Fibroblast of skin of right quadriceps (primary cell): ENCODE data around the gene AGPAT1.
"Not testable (repeated sequence)": the region's sequence is repeated elsewhere in the genome, so short reads cannot be mapped to it uniquely, and the experiment has no call there.

Experiments used
- DNase-seq: peaks from one replicate; pipeline ENCODE4 v3.0.0-alpha.2; 2013

Gene AGPAT1, protein sequence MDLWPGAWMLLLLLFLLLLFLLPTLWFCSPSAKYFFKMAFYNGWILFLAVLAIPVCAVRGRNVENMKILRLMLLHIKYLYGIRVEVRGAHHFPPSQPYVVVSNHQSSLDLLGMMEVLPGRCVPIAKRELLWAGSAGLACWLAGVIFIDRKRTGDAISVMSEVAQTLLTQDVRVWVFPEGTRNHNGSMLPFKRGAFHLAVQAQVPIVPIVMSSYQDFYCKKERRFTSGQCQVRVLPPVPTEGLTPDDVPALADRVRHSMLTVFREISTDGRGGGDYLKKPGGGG

DNA sequence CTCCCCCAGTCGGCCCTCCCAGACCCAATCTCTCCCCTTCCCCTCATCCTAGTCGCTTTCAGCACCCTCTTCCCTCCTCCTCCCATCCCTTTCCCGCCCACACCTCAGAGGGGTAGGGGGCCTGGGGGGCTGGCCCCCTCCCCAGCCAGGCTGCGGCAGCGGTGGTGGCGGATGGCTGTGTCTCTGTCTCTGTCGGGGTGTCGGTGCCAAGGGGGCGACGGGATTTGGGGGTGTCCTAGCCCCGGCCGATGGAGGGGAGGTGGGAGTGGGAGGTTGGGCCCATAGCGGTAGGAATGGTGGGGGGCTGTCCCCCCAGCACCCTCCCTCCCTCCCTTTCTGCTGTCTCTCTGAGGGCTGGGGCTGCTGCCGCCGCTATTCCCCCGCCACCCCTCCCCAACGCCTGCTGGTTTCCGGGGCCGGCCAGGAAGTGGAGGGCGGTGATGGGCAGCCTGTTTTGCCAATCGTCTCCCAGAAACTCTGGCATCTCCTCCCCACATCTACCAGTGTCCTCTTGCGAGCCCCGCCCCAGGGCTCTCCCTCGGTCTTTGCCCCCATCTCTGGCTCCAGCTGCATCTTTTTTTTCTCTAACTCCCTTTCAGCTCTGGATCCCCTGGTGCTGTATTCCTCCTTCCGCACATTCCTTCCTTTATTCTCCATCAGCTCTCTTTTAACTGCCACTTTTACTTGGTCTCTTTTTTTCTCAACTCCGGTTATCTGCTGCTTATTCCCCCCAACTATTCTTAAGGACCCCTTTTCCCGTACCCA lies at the start of gene AGPAT1:
AGPAT1 (minus strand) TSS at position 374 of the 765 bp plus-strand sequence. CDS start 4,588 bp downstream, outside the sequence.
- peak; percentile 98 for DNase-seq

DNA sequence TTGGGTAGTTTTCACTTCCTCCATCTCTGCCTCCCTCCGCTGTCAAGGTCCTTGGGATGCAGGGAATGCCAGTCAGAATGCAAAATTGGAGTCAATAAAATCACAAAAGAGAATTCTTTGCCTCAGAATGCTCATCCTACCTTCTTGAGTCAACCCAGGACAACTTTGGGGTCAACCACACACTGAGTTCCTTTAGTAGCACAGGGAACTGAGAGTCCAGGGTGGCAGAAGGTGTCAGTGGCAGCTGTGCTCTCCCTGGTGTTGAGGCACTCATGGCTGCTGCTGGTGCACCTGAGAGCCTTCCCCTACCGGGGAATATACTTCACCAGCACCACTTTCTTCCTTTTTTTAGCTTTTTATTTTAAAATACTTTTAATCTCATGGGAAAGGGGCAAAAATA lies 48.8 kb upstream of the AGPAT1 start:
- no peak for DNase-seq

DNA sequence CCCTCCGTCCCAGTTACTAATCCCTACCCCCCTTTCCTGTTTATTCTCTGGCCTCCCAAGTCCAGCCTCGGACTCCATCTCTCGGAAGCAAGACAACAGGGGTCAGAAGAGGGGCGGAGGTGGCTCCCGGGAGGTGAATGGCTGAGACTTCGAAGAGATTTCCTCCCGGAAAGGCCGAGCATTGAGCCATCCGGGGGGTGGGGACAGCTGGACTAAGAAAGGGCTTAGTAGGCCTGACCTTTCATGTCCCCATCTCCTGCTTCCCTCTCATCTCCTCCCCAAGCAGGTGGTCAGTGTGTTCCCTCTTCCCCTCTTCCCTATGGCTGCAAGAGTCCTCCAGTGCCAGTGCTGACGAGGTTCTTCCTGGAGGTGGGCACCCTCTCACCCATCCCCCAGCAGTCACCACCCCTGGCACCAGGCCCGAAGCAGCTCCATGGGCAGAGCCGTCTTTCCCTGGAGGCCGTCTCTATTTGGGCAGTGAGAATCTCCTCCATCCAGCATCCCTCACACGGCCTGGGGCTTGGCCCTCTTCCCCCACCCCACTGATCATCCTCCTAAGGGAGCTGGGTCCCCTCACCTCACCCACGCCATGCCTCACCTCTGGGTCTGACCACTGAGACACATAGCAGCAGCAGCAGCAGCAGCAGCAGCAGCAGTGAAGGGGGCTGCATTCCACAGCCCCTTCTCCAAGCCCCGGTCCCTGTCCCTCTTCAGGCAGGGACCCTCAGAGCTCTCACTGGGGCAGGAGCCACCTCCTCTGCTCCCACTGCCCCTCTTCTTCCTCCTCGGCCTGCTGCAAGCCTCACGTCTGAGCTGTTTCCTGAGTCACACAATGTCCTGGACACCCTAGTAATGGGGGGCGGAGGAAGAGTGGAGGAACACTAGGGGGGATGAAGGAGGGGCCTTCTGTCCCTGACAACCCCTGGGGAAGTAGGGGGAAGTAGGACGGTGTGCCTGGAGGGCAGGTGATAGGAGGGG lies 47.7 kb upstream of the AGPAT1 start, which contains the start of gene NOTCH4:
NOTCH4 (minus strand) TSS at position 810 of the 978 bp plus-strand sequence; CDS start at position 671, 139 bp downstream.
- DNase-seq: no peak

DNA sequence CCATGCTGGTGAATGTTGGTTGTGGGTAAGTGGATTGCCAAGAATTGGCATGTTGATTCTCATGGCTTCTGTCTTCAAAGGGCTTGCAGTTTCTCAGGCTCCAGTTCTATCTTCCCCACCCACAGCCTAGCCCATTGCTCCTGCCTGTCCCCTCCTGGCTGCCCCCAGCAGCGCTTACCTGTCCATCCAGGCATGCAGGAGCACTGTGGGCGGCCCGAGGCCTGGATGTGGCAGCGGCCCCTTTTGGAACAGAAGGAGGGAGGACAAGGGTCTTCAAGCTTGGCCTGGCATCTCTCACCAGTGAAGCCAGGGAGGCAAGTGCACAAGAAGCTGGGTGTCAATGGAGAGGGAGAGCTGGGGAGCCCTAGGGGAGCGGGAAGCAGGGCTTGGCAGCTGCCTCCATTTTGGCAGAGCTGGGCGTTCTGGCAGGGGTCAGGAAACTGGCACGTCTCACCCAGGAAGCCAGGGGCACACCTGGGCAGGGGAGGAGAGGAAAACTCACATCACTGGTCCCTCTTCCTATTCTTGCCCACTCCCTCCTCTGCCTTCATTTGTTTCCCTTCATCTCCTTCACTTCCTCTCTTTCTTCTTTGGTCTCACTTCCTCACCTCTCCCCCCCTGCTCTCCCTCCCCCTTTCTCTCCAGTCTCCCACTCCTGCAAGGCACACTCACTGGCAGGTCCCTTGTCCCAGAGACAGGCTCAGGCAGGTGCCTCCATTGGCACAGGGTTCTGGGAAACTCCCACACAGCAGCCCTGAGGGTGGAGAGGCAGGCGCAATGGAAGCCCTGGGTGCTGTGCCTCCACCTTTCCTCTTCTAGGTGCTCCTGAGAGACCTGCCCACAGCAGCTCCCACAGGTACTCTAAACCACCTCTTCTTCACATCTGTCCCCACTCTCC lies 46.7 kb upstream of the AGPAT1 start:
- no peak for DNase-seq

DNA sequence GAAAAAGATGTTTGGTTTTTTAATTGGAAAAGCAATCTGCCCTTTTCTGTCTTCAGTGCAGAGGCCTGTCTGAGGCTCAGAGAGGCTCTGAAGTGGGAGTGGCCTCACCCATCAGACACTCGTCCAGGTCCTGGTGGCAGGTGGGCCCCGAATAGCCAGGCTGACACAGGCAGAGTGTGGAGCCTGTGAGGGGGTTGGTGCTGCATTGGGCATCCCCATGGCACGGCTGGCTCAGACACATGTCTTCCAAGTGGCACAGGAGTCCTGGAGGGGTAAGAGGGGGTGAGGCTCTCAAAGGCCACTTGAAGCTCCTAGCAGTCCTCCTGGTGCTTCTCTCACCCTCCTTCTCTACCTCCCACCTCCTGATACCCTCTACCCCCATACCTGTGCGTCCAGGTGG lies 44.1 kb upstream of the AGPAT1 start:
- no peak for DNase-seq

DNA sequence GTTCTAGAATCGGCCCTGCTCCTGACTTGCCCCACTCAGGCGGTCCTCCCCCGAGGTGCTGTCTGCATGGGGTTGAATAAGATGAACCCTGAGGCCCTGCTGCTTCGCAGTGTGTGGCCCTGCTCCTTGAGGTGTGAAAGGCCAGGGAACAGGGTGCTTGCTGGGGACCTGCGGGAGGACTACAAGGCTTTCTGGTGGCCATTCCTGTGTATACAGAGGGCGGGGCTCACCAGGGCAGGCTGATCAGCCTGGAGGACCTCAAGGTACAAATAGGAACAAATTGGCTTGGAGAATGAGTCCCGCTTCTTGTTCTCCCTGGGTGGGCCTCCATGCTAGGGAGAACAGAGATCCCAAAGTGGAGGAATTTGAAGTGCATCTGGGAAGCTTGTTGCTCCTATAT lies 42.3 kb upstream of the AGPAT1 start:
- no peak for DNase-seq

DNA sequence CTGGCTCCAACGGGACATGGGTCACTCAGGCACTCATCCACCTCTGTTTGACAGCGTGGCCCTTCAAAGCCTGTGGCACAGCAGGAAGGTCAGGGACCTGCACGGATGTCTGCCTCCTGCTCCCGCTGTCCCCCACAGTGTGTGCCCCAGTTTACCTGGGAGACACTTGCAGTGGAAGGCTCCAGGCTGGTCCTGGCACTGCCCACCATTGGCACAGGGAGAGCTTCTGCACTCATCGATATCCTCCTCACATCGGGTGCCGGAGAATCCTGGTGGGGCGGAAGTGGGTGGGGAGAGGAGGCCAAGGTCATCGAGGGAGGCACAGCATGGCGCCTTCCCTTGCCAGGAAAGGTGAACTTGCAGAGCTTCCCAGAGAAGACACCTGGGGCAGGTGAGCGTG lies 41.1 kb upstream of the AGPAT1 start:
- DNase-seq: no peak

DNA sequence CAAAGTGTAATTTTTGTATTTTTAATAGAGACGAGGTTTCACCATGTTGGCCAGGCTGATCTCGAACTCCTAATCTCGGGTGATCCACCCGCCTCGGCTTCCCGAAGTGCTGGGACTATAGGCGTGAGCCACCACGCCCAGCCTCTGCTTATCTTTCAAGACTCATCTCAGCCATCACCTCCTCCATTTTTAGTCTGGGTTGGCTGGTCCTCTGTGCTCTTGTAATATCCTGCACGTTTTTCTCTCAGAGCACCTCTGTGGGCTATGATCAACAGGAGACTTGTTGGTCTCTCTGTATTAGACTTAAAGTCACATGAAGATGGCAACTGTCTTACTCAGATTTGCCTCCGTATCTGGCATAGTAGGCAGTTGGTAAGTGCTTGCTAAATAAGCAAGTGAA lies 40.4 kb upstream of the AGPAT1 start:
- no peak for DNase-seq

DNA sequence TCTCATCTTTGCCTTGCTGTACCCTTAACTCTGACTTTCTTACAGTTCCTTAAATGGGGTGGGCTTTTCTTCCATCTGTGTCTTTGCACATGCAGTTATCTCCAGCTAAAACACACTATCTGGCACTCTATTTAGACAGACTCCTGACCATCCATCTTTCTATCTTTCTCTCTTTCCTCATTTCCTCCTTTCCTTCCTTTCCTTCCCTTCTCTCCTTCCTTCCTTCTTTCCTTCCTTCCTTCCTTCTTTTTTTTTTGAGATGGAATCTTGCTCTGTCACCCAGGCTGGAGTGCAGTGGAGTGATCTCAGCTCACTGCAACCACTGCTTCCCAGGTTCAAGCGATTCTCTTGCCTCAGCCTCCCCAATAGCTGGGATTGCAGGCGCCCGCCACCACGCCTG lies 39.7 kb upstream of the AGPAT1 start:
- DNase-seq: no peak

DNA sequence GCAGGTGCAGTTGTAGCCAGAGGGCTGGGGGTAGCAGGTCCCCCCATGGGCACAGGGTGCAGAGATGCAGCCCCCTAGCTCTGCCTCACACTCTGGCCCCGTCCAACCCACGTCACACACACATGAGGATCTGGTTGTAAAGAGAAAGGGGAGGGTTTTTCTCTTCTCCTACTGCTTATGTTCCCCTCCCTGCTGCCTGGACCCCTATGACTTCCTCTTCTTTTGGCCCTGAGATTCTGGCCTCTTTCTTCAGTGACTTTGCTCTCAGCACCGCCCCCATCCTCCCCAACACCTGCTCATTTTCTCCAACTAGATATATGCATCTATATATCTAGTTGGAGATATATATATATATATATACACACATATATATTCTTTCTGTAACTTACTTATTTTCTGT lies 38.2 kb upstream of the AGPAT1 start:
- DNase-seq: no peak

DNA sequence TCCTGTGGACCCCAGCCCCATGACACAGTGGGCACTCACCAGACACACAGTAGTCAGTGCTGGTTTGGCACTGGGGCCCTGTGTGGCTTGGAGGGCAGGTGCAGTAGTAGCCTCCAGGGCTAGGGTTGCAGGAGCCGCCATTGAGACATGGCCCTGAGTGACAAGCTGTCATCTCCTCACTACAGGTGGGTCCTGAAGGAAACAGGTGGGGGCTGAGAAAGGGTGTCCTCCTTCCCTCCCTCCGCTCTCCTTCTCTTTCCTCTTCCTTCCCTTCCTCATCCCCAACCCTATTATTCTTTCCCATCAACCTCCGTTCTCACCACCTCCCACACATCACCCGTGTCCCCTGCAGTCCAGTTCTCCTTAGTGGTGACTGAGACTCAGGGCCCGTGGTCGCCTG lies 37.8 kb upstream of the AGPAT1 start:
- DNase-seq: no peak

DNA sequence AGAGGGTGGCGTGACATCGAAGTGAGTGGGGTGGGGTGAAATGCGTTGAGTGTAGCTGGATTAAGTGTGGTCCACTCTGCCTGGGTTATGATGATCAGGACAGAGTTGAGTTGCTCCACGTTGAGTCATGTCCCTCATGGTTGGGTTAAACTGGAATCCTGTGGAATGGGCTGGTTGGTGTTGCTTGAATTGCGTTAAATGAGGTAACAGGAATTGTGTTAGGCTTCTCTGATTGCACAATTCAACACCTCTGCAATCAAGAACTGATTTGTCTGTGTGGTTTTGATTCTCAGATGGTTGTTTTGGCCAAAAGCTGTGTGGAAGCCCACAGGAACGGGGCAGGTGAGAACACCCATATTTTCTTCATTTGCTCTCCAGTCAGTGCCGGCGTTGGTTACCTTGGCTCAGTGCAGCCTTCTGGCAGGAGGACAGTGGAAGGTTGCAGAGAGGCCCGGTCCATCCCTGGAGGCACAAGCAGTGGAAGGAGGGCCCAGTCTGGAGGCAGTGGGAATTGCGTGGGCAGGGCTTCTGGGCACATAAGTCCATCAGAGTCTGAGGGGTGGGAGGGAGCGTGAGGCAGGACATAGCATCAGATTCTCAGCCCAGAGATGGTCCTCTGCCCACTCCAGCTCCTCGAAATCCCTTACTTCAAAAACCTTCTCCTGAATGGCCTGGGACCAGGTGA lies 36.3 kb upstream of the AGPAT1 start:
- DNase-seq: no peak

DNA sequence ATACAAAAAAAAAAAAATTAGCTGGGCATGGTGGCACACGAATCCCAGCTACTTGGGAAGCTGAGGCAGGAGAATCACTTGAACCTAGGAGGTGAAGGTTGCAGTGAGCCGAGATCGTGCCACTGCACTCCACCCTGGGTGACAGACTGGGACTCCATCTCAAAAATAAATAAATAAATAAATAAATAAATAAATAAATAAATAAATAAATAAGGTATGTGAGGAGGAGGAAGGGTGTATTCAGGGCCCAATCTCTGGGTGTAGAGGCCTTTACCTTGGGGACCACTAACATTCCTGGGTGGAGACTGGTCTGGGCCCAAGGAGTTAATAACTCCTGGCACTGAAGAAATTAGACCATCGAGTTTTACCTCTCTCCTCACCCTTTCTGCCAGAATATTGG lies 35.5 kb upstream of the AGPAT1 start:
- not testable (repeated sequence) for DNase-seq

DNA sequence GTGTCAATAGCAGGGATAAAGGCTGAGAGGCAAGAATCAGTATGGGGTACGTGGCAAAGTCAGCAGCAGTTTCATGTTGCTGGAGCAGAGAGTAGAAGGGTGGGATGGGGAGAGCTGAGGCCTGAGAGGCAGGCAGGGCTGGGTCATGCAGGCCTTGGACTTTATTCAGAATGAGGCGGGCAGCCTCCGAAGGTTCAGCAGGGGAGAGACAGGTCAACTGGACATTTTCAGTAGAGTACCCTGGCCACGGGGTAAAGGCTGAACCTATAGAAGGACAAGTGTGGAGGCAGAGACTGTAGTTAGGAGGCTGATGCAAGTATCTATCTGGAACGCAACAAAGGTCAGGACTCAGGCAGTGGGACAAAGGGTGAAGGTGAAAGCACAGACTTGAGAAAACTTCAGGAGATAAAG lies 34.3 kb upstream of the AGPAT1 start:
- no peak for DNase-seq

DNA sequence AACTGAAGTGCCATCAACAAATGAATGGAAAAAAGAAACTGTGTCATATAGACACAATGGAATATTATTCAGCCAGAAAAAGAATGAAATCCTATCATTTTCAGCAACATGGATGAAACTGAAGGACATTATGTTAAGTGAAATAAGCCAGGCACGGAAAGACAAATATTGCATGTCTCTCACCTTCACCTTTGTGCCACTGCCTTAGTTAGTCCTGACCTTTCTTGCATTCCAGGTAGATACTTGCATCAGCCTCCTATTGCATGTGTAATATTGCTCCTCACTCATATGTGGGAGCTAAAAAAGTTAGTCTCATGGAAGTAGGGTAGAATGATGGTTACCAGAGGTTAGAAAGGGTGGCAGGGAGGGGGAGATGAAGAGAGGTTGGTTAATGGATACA lies 33.1 kb upstream of the AGPAT1 start:
- no peak for DNase-seq

DNA sequence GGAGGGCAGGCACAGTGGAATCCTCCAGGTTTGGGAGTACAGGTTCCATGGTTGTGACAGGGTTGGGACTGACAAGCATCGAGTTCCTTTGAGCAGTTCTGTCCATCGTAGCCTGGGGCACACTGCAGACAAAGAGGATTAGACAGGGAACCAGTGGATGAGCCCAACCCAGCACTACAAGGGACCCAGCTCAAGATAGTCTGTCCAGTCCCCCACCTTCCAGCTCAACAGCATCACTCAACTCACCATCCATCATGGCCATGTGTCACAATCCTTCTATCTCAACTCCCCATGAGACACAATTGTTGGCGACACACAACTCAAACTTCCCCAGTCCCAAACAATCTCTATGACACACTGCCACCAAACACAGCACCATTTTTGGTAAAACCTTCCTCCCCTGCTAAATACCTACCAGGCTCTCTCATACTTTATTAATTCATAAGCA lies 28.4 kb upstream of the AGPAT1 start:
- no peak for DNase-seq

DNA sequence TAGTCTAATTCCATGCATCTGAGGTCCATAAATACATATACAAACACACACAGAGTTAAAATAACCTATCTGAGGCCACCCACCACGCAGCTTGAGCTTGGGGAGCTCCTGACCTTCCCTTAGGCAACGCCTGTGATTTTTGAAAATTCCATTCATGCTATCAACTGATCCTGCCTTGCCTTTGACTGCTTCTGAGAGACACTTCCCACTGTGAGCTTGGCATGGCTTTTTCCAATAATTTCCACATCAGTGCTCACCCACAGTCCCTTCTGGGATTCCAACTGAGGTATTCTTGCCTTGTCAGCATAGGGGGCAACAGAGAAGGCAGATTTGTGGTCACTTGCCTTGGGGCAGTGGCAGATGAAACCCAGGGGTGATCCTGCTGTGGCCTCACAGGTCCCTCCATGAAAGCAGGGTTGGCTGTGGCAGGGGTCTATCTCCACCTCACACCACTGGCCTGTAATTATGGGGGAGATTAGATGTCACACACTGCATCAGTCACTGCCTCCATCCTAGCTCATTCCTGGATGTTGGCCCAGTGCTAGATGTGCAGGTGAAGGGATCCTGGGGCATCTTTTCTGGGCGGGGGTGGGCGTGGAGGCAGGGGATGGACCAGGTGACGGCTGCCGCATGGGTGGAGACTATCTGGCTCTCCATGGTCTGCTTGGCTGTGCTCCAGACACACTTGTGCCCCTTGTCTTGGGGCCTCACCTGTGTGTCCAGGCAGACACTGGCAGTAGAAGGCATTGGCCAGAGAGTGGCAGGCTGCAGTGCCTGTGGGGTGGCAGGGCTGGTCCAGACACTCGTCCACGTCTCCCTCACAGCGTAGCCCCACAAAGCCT lies 27.8 kb upstream of the AGPAT1 start:
- no peak for DNase-seq

DNA sequence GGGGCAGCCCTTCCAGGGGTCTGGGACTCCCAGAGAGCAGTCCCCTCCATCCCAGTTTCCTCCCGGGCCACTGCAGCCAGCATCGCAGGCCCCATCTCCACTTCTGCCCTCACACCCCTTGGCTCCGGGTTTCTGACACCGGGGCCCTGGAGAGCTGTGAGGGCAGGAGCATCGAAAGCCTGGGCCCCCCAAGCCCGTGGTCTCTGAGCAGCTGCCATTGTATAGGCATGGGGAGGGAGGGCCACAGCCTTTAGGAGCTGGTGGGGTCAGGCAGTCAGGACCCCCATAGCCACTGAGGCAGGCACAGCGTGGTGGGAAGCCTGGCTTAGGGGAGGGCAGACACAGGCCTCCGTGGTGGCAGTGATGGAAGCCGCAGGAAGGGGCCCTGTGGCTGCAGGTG lies 26.3 kb upstream of the AGPAT1 start:
- no peak for DNase-seq

DNA sequence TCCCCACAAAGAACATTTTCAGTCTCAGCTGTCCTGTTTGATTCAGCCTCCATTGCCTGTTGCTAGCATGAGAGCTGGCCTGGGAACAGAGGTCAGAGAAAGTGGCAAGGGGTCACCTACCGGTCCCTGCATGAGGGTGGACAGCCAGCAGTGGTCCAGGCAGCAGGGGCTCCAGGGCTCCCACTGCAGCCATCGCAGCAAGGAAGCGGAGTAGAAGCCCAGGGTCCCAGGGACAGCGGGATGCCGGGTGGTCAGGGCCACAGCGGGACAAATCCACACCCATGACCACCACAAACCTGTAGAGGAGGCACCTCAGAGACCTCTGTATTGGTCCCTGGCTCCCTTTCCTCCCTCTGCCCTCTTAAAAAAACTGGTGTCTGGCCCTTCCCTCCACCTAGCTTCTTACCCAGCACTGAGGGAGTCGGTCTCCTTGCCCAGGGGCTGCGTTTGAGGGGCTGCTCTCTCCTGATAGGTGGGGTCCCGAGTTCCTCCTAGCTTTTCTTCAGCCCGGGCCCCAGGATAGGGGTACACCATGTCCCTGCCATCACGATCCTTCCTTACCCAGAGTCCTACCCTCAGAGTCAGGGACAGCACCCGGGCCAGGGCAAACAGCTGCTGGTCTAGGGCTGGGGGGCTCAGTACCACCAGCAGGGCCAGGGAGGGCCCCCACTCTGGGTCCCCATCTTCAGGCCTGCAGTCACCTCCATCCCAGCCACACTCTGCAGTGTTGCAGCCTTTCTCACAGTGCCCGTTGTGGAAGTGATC lies 25.0 kb upstream of the AGPAT1 start:
- no peak for DNase-seq

DNA sequence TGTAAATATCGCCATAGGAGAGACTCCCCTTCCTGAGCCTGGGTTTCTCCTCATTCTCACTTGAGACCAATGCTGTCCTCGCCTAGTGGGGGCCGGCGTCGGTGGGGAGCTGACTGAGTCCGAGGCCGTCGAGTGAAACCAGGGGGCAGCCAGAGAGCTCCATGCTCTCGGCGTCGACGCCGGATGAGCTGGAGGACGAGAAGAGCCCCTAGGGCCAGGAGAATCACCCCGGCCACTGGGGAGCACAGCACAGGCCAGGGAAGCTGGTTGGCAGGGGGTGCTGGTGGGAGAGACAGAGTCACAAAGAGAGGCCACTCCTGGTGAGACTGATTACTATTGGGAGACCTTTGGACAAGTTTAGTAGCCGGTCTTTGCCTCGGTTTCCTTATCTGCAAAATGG lies 23.0 kb upstream of the AGPAT1 start:
- DNase-seq: no peak
